ENCODE data around the gene ELAVL1. TPM values are rescaled to one million over a fixed set of nuclear protein-coding genes. Genes with fewer than 3 reads are reported as not detected.

The ELAVL1 gene
- polyA plus RNA-seq, 1 of the 3 experiments (the other 2 are of a cell fraction): 49.6 TPM

DNA sequence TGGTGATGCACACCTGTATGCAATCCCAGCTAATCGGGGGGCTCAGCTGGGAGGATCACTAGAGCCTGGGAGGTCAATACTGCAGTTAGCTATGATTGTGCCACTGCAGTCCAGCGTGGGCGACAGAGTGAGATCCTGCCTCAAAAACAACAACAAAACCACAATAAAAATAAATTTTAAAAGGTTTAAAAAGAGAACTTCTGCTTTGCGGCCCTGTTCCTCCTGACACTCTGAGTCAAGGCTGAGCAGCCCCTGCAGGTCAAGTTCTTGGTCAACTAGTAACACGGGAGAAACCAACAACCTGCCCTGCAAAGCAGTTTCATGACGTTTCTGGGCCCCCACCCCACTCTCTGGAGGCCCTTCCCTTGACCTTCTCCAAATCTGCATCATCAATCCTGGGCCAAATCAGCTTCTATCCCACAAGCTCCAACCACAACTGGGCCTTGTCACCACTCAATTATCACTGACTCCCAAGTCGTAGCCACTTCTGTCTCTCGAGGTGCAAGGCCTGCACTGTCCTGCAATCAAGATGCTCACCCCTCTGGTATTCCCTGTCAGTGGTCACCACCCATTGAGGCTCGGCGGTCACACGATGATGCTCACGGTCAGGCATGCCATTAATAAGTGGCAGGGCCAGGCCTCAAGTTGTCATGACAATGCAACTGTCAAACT lies 7.5 kb downstream of the ELAVL1 start:
- no peak for DNase-seq

GRCh38 chr19:7996883-7997282 lies 8.6 kb downstream of the ELAVL1 start:
- ChIA-PET CTCF (interaction anchor here (1.0 to 2.8 kb wide), 2 partner anchors 9 to 26 kb away, joined by 3 to 10 read pairs; no protein-coding TSS in a partner anchor), POLR2A (no interaction called here)
- H3K4me2 ChIP-seq: no peak overlapping the region
- no peak overlapping the region for H3K4me3 ChIP-seq (ENCODE audit: low read depth in 2 of 2, low read length in 1 of 2)
- no peak for DNase-seq
- H2AFZ ChIP-seq (ENCODE audit: low read depth): no peak overlapping the region
- H3K9ac ChIP-seq: no peak overlapping the region
- no peaks in the 10 kb centered on the region for H3K9me2 ChIP-seq
- peaks cover 5% of the 10 kb centered on the region for H3F3A ChIP-seq (replicated peaks; ENCODE audit: insufficient read depth)
- H3K4me1 ChIP-seq (ENCODE audit: control insufficient read depth in 1 of 2, insufficient read depth in 2 of 2, low read depth in 1 of 2, low read length in 1 of 2): peaks cover 2 to 13% of the 10 kb centered on the region in 2 experiments; a peak in 1 of 4 replicates
- peaks cover 7 to 9% of the 10 kb centered on the region in 2 experiments for H3K36me3 ChIP-seq (replicated peaks in 1 of 2; ENCODE audit: control insufficient read depth in 1 of 2, insufficient read depth in 2 of 2, low read length in 1 of 2)
- H3K27ac ChIP-seq (ENCODE audit: low read depth in 2 of 2, low read length in 1 of 2): no peak overlapping the region
- no peak for TF ChIP-seq CHD2 (IDR thresholded peaks at IDR 0.05; ENCODE audit: low read length, partially characterized antibody)
- TF ChIP-seq TEAD4 (IDR thresholded peaks at IDR 0.05; ENCODE audit: borderline replicate concordance, insufficient read depth): no peak
- TF ChIP-seq SIN3A (IDR thresholded peaks at IDR 0.05; ENCODE audit: borderline replicate concordance, low read depth, low read length): no peak
- no peak for TF ChIP-seq POLR2AphosphoS5 (IDR thresholded peaks at IDR 0.05; ENCODE audit: low read depth, low read length)
- no peak for TF ChIP-seq MXI1 (IDR thresholded peaks at IDR 0.05; ENCODE audit: low read depth, low read length)
- TF ChIP-seq, protein P1, sequence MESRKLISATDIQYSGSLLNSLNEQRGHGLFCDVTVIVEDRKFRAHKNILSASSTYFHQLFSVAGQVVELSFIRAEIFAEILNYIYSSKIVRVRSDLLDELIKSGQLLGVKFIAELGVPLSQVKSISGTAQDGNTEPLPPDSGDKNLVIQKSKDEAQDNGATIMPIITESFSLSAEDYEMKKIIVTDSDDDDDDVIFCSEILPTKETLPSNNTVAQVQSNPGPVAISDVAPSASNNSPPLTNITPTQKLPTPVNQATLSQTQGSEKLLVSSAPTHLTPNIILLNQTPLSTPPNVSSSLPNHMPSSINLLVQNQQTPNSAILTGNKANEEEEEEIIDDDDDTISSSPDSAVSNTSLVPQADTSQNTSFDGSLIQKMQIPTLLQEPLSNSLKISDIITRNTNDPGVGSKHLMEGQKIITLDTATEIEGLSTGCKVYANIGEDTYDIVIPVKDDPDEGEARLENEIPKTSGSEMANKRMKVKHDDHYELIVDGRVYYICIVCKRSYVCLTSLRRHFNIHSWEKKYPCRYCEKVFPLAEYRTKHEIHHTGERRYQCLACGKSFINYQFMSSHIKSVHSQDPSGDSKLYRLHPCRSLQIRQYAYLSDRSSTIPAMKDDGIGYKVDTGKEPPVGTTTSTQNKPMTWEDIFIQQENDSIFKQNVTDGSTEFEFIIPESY (IDR thresholded peaks at IDR 0.05; ENCODE audit: borderline replicate concordance, low read depth): no peak
- TF ChIP-seq GABPA (IDR thresholded peaks at IDR 0.05; ENCODE audit: low read depth): no peak
- TF ChIP-seq JUND (IDR thresholded peaks at IDR 0.05): no peak
- TF ChIP-seq, protein P2, sequence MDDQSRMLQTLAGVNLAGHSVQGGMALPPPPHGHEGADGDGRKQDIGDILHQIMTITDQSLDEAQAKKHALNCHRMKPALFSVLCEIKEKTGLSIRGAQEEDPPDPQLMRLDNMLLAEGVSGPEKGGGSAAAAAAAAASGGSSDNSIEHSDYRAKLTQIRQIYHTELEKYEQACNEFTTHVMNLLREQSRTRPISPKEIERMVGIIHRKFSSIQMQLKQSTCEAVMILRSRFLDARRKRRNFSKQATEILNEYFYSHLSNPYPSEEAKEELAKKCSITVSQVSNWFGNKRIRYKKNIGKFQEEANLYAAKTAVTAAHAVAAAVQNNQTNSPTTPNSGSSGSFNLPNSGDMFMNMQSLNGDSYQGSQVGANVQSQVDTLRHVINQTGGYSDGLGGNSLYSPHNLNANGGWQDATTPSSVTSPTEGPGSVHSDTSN (IDR thresholded peaks at IDR 0.05): no peak
- no peak for TF ChIP-seq MAX (IDR thresholded peaks at IDR 0.05; ENCODE audit: low read depth)
- TF ChIP-seq RCOR1 (IDR thresholded peaks at IDR 0.05; ENCODE audit: low read length): no peak
- no peak for TF ChIP-seq EZH2phosphoT487 (IDR thresholded peaks at IDR 0.05; ENCODE audit: borderline replicate concordance, low read depth)
- TF ChIP-seq TCF12 (IDR thresholded peaks at IDR 0.05): no peak
- TF ChIP-seq, protein P3, sequence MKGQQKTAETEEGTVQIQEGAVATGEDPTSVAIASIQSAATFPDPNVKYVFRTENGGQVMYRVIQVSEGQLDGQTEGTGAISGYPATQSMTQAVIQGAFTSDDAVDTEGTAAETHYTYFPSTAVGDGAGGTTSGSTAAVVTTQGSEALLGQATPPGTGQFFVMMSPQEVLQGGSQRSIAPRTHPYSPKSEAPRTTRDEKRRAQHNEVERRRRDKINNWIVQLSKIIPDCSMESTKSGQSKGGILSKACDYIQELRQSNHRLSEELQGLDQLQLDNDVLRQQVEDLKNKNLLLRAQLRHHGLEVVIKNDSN (IDR thresholded peaks at IDR 0.05; ENCODE audit: borderline replicate concordance, low read depth): no peak
- H3K79me2 ChIP-seq (ENCODE audit: insufficient read depth): peaks cover 100% of the 10 kb centered on the region
- WGBS (ENCODE audit: low lambda C conversion rate): 100% methylated on average over 3 of the region's 3 CpGs
- H4K20me1 ChIP-seq (ENCODE audit: insufficient read depth): peaks cover 100% of the 10 kb centered on the region
- H3K9me3 ChIP-seq: no peaks in the 10 kb centered on the region
- H3K27me3 ChIP-seq (ENCODE audit: insufficient read depth): no peaks in the 10 kb centered on the region

More for the DNA sequence above, 7.5 kb downstream of the ELAVL1 start:
- no peak overlapping the region for H3K4me2 ChIP-seq
- H3K4me1 ChIP-seq (ENCODE audit: control insufficient read depth in 1 of 2, insufficient read depth in 2 of 2, low read depth in 1 of 2, low read length in 1 of 2): peaks cover 5 to 21% of the 10 kb centered on the region in 2 experiments; a peak in 2 of 4 replicates
- 92% methylated on average over 12 of the region's 12 CpGs for WGBS (ENCODE audit: low lambda C conversion rate)
- H3K27me3 ChIP-seq (ENCODE audit: insufficient read depth): no peaks in the 10 kb centered on the region
- no peak overlapping the region for H3K27ac ChIP-seq (ENCODE audit: low read depth in 2 of 2, low read length in 1 of 2)
- no peak overlapping the region for H2AFZ ChIP-seq (ENCODE audit: low read depth)
- no peaks in the 10 kb centered on the region for H3K9me2 ChIP-seq
- peaks cover 100% of the 10 kb centered on the region for H3K79me2 ChIP-seq (ENCODE audit: insufficient read depth)
- no peak overlapping the region for H3K4me3 ChIP-seq (ENCODE audit: low read depth in 2 of 2, low read length in 1 of 2)
- H3K9ac ChIP-seq: no peak overlapping the region
- ChIA-PET POLR2A (no interaction called here), CTCF (interaction anchor here (1.1 to 6.4 kb wide), 3 partner anchors 26 to 55 kb away, joined by 3 to 81 read pairs (median 6); partner anchors contain the start of gene TIMM44)
- peaks cover 3 to 5% of the 10 kb centered on the region in 2 experiments for H3K36me3 ChIP-seq (replicated peaks in 1 of 2; ENCODE audit: control insufficient read depth in 1 of 2, insufficient read depth in 2 of 2, low read length in 1 of 2)
- H4K20me1 ChIP-seq (ENCODE audit: insufficient read depth): peaks cover 99% of the 10 kb centered on the region
- peaks cover 8% of the 10 kb centered on the region for H3F3A ChIP-seq (replicated peaks; ENCODE audit: insufficient read depth)
- H3K9me3 ChIP-seq: no peaks in the 10 kb centered on the region
- TF ChIP-seq EP300 (IDR thresholded peaks at IDR 0.05; ENCODE audit: borderline replicate concordance in 1 of 2, low read depth in 1 of 2, low read length in 1 of 2): no peak
- no peak for TF ChIP-seq MEF2A (IDR thresholded peaks at IDR 0.05; ENCODE audit: borderline replicate concordance, low read depth)

Data from SK-N-SH (cell line).